ENCODE measurements around the gene TARS3. TPM values are rescaled to one million over a fixed set of nuclear protein-coding genes. Genes with fewer than 3 reads are reported as not detected.
A peak's percentile ranks its signal among the peaks of the same experiment; 100 is the strongest.

TARS3 gene
- total RNA-seq, 1 experiment from 2014 or later: 9.5 TPM

- no peak for TF ChIP-seq ZNF532 (CRISPR knock-in tag; IDR thresholded peaks at IDR 0.05; ENCODE audit: borderline replicate concordance)
- peak; percentile 64; the same call in 1 of the 2 replicates for TF ChIP-seq ESRRA (CRISPR knock-in tag; IDR thresholded peaks at IDR 0.05; ENCODE audit: borderline replicate concordance)
- TF ChIP-seq, protein P1, sequence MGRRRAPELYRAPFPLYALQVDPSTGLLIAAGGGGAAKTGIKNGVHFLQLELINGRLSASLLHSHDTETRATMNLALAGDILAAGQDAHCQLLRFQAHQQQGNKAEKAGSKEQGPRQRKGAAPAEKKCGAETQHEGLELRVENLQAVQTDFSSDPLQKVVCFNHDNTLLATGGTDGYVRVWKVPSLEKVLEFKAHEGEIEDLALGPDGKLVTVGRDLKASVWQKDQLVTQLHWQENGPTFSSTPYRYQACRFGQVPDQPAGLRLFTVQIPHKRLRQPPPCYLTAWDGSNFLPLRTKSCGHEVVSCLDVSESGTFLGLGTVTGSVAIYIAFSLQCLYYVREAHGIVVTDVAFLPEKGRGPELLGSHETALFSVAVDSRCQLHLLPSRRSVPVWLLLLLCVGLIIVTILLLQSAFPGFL (CRISPR knock-in tag; IDR thresholded peaks at IDR 0.05; ENCODE audit: borderline replicate concordance): no peak
- peak; percentile 92; the same call in 1 of the 2 replicates for TF ChIP-seq TEAD1 (CRISPR knock-in tag; IDR thresholded peaks at IDR 0.05)
- 0 out of 2 replicates have a peak, but pooled peaks have one; percentile 10 for TF ChIP-seq TP53 (CRISPR knock-in tag; IDR thresholded peaks at IDR 0.05)
- peak; percentile 50; the same call in 1 of the 2 replicates for TF ChIP-seq ZNF219 (CRISPR knock-in tag; IDR thresholded peaks at IDR 0.05; ENCODE audit: borderline replicate concordance)
- TF ChIP-seq, protein P2, sequence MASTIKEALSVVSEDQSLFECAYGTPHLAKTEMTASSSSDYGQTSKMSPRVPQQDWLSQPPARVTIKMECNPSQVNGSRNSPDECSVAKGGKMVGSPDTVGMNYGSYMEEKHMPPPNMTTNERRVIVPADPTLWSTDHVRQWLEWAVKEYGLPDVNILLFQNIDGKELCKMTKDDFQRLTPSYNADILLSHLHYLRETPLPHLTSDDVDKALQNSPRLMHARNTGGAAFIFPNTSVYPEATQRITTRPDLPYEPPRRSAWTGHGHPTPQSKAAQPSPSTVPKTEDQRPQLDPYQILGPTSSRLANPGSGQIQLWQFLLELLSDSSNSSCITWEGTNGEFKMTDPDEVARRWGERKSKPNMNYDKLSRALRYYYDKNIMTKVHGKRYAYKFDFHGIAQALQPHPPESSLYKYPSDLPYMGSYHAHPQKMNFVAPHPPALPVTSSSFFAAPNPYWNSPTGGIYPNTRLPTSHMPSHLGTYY (CRISPR knock-in tag; IDR thresholded peaks at IDR 0.05): no peak
- TF ChIP-seq, protein P3, sequence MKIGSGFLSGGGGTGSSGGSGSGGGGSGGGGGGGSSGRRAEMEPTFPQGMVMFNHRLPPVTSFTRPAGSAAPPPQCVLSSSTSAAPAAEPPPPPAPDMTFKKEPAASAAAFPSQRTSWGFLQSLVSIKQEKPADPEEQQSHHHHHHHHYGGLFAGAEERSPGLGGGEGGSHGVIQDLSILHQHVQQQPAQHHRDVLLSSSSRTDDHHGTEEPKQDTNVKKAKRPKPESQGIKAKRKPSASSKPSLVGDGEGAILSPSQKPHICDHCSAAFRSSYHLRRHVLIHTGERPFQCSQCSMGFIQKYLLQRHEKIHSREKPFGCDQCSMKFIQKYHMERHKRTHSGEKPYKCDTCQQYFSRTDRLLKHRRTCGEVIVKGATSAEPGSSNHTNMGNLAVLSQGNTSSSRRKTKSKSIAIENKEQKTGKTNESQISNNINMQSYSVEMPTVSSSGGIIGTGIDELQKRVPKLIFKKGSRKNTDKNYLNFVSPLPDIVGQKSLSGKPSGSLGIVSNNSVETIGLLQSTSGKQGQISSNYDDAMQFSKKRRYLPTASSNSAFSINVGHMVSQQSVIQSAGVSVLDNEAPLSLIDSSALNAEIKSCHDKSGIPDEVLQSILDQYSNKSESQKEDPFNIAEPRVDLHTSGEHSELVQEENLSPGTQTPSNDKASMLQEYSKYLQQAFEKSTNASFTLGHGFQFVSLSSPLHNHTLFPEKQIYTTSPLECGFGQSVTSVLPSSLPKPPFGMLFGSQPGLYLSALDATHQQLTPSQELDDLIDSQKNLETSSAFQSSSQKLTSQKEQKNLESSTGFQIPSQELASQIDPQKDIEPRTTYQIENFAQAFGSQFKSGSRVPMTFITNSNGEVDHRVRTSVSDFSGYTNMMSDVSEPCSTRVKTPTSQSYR (CRISPR knock-in tag; IDR thresholded peaks at IDR 0.05): peak; percentile 74; the same call in 1 of the 2 replicates
- peak; percentile 93 for TF ChIP-seq ETV6 (CRISPR knock-in tag; IDR thresholded peaks at IDR 0.05)
- peak; percentile 63; the same call in 1 of the 2 replicates for TF ChIP-seq GABPB1 (CRISPR knock-in tag; IDR thresholded peaks at IDR 0.05)
- 0 out of 2 replicates have a peak, but pooled peaks have one; percentile 38 for TF ChIP-seq AFF4 (CRISPR knock-in tag; IDR thresholded peaks at IDR 0.05; ENCODE audit: borderline replicate concordance)
- no peak for TF ChIP-seq JAZF1 (CRISPR knock-in tag; IDR thresholded peaks at IDR 0.05)
- peak; percentile 91 for TF ChIP-seq NFE2L1 (CRISPR knock-in tag; IDR thresholded peaks at IDR 0.05)
- peak; percentile 69 for TF ChIP-seq SP1 (CRISPR knock-in tag; conservative IDR thresholded peaks at IDR 0.05)
- TF ChIP-seq, protein P4, sequence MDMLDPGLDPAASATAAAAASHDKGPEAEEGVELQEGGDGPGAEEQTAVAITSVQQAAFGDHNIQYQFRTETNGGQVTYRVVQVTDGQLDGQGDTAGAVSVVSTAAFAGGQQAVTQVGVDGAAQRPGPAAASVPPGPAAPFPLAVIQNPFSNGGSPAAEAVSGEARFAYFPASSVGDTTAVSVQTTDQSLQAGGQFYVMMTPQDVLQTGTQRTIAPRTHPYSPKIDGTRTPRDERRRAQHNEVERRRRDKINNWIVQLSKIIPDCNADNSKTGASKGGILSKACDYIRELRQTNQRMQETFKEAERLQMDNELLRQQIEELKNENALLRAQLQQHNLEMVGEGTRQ (CRISPR knock-in tag; IDR thresholded peaks at IDR 0.05): peak; percentile 12; the same call in 1 of the 2 replicates
- peak; percentile 59; the same call in 1 of the 2 replicates for TF ChIP-seq CREB1 (CRISPR knock-in tag; IDR thresholded peaks at IDR 0.05)
- TF ChIP-seq, protein P5, sequence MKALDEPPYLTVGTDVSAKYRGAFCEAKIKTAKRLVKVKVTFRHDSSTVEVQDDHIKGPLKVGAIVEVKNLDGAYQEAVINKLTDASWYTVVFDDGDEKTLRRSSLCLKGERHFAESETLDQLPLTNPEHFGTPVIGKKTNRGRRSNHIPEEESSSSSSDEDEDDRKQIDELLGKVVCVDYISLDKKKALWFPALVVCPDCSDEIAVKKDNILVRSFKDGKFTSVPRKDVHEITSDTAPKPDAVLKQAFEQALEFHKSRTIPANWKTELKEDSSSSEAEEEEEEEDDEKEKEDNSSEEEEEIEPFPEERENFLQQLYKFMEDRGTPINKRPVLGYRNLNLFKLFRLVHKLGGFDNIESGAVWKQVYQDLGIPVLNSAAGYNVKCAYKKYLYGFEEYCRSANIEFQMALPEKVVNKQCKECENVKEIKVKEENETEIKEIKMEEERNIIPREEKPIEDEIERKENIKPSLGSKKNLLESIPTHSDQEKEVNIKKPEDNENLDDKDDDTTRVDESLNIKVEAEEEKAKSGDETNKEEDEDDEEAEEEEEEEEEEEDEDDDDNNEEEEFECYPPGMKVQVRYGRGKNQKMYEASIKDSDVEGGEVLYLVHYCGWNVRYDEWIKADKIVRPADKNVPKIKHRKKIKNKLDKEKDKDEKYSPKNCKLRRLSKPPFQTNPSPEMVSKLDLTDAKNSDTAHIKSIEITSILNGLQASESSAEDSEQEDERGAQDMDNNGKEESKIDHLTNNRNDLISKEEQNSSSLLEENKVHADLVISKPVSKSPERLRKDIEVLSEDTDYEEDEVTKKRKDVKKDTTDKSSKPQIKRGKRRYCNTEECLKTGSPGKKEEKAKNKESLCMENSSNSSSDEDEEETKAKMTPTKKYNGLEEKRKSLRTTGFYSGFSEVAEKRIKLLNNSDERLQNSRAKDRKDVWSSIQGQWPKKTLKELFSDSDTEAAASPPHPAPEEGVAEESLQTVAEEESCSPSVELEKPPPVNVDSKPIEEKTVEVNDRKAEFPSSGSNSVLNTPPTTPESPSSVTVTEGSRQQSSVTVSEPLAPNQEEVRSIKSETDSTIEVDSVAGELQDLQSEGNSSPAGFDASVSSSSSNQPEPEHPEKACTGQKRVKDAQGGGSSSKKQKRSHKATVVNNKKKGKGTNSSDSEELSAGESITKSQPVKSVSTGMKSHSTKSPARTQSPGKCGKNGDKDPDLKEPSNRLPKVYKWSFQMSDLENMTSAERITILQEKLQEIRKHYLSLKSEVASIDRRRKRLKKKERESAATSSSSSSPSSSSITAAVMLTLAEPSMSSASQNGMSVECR (CRISPR knock-in tag; IDR thresholded peaks at IDR 0.05; ENCODE audit: borderline replicate concordance): peak; percentile 43; the same call in 1 of the 2 replicates
- TF ChIP-seq MAX (CRISPR knock-in tag; IDR thresholded peaks at IDR 0.05): peak; percentile 93
These were observed 72.0 kb downstream of the TARS3 start, which contains the start of gene TM2D3 (continued) for GRCh38 chr15:101652098-101652785.
